ENCODE measurements around the gene RNF114. TPM values are rescaled to one million over a fixed set of nuclear protein-coding genes. Genes with fewer than 3 reads are reported as not detected.
"Not testable (repeated sequence)": the region's sequence is repeated elsewhere in the genome, so short reads cannot be mapped to it uniquely, and the experiment has no call there.

RNF114 gene
- total and polyA plus RNA-seq, 2 experiments from 2014 or later, result 65.8 to 93.7 TPM

- TF ChIP-seq EZH2phosphoT487 (IDR thresholded peaks at IDR 0.05; ENCODE audit: low read depth, severe bottlenecking, unreplicated experiment), result no peak
- TF ChIP-seq CTCF (IDR thresholded peaks at IDR 0.05; ENCODE audit: poor library complexity), result no peak
- no peak for TF ChIP-seq EZH2 (IDR thresholded peaks at IDR 0.05; ENCODE audit: borderline replicate concordance)
- Histone ChIP-seq H3K27ac (no peak overlapping the region), H3K9me2 (replicated peaks; ENCODE audit: insufficient read depth) (no peaks in the 10 kb centered on the region), H3K4me1 (ENCODE audit: insufficient read depth) (no peaks in the 10 kb centered on the region), H3K79me2 (no peaks in the 10 kb centered on the region), H3K4me2 (no peak overlapping the region), H3K27me3 (no peaks in the 10 kb centered on the region), H4K20me1 (ENCODE audit: insufficient read depth, poor library complexity, severe bottlenecking) (no peaks in the 10 kb centered on the region), H2AFZ (no peak overlapping the region), H3K9me3 (ENCODE audit: low read depth) (no peaks in the 10 kb centered on the region), H3K4me3 (no peak overlapping the region), H3K36me3 (replicated peaks; ENCODE audit: insufficient read depth, low read depth) (no peaks in the 10 kb centered on the region)
- WGBS (ENCODE audit: low lambda C conversion rate, missing lambda C conversion rate), result 68% methylated on average over 11 of the region's 11 CpGs
- no peak for DNase-seq (ENCODE audit: low spot score)
Observed at GRCh38 chr20:49892817-49893216, 43.4 kb upstream of the RNF114 start.

GRCh38 chr20:49893242-49894072, 42.7 kb upstream of the RNF114 start:
- Histone ChIP-seq H3K27me3 (no peaks in the 10 kb centered on the region), H3K27ac (no peak overlapping the region), H3K4me1 (ENCODE audit: insufficient read depth) (no peaks in the 10 kb centered on the region), H3K9me3 (ENCODE audit: low read depth) (no peaks in the 10 kb centered on the region), H2AFZ (no peak overlapping the region), H3K79me2 (no peaks in the 10 kb centered on the region), H3K4me3 (no peak overlapping the region), H4K20me1 (ENCODE audit: insufficient read depth, poor library complexity, severe bottlenecking) (no peaks in the 10 kb centered on the region), H3K36me3 (replicated peaks; ENCODE audit: insufficient read depth, low read depth) (no peaks in the 10 kb centered on the region), H3K4me2 (no peak overlapping the region), H3K9me2 (replicated peaks; ENCODE audit: insufficient read depth) (no peaks in the 10 kb centered on the region)
- TF ChIP-seq EZH2phosphoT487 (IDR thresholded peaks at IDR 0.05; ENCODE audit: low read depth, severe bottlenecking, unreplicated experiment), result no peak
- no peak for DNase-seq (ENCODE audit: low spot score)
- 89% methylated on average over 12 of the region's 12 CpGs for WGBS (ENCODE audit: low lambda C conversion rate, missing lambda C conversion rate)

GRCh38 chr20:49894073-49894470, 42.1 kb upstream of the RNF114 start:
- no peaks in the 10 kb centered on the region for H3K9me2 ChIP-seq (replicated peaks; ENCODE audit: insufficient read depth)
- H3K4me2 ChIP-seq, result no peak overlapping the region
- no peaks in the 10 kb centered on the region for H4K20me1 ChIP-seq (ENCODE audit: insufficient read depth, poor library complexity, severe bottlenecking)
- no peaks in the 10 kb centered on the region for H3K27me3 ChIP-seq
- H3K4me3 ChIP-seq, result no peak overlapping the region
- no peaks in the 10 kb centered on the region for H3K4me1 ChIP-seq (ENCODE audit: insufficient read depth)
- TF ChIP-seq EZH2phosphoT487 (IDR thresholded peaks at IDR 0.05; ENCODE audit: low read depth, severe bottlenecking, unreplicated experiment) (no peak), EZH2 (IDR thresholded peaks at IDR 0.05; ENCODE audit: borderline replicate concordance) (no peak), CTCF (IDR thresholded peaks at IDR 0.05; ENCODE audit: poor library complexity) (no peak)
- no peaks in the 10 kb centered on the region for H3K9me3 ChIP-seq (ENCODE audit: low read depth)
- H3K27ac ChIP-seq, result no peak overlapping the region
- 91% methylated on average over 6 of the region's 6 CpGs for WGBS (ENCODE audit: low lambda C conversion rate, missing lambda C conversion rate)
- DNase-seq (ENCODE audit: low spot score), result no peak
- H3K36me3 ChIP-seq (replicated peaks; ENCODE audit: insufficient read depth, low read depth), result no peaks in the 10 kb centered on the region
- no peaks in the 10 kb centered on the region for H3K79me2 ChIP-seq
- H2AFZ ChIP-seq, result no peak overlapping the region

GRCh38 chr20:49895474-49896093, 40.6 kb upstream of the RNF114 start:
- H3K4me3 ChIP-seq; H3K27ac ChIP-seq; H3K9me2 ChIP-seq (replicated peaks; ENCODE audit: insufficient read depth); H3K9me3 ChIP-seq (ENCODE audit: low read depth); H3K27me3 ChIP-seq; H3K79me2 ChIP-seq; H3K36me3 ChIP-seq (replicated peaks; ENCODE audit: insufficient read depth, low read depth); H3K4me1 ChIP-seq (ENCODE audit: insufficient read depth); H3K4me2 ChIP-seq; DNase-seq (ENCODE audit: low spot score); H4K20me1 ChIP-seq (ENCODE audit: insufficient read depth, poor library complexity, severe bottlenecking); H2AFZ ChIP-seq: not testable (repeated sequence)
- WGBS (ENCODE audit: low lambda C conversion rate, missing lambda C conversion rate), result 89% methylated on average over 7 of the region's 7 CpGs
